ENCODE results near the gene MICAL1.

- TF ChIP-seq CTCF (IDR thresholded peaks at IDR 0.05) (no peak), POLR2A (IDR thresholded peaks at IDR 0.05) (no peak), EP300 (IDR thresholded peaks at IDR 0.05) (no peak)
These were observed 2.4 kb downstream of the MICAL1 start for GRCh38 chr6:109453156-109453555.

All from stomach (tissue), 4 donors.